HG03520 (cell line): Measurements from ENCODE around the gene CHST8.

Source experiments
- ATAC-seq: cut with Tn5 transposase; IDR thresholded peaks from one replicate; pipeline ENCODE4 v1.9.1; 2021; ENCODE audit warnings: mild to moderate bottlenecking, moderate library complexity; ENCODE audit not compliant: unreplicated experiment

CHST8 gene

GRCh38 chr19:33784432-33784831 is 162.7 kb downstream of the CHST8 start:
- ATAC-seq = no peak

GRCh38 chr19:33785795-33786194 is 164.0 kb downstream of the CHST8 start:
- no peak for ATAC-seq

- no peak for ATAC-seq
Observed at GRCh38 chr19:33788676-33789075, 166.9 kb downstream of the CHST8 start.

GRCh38 chr19:33789344-33789743 is 167.6 kb downstream of the CHST8 start:
- ATAC-seq = no peak

DNA sequence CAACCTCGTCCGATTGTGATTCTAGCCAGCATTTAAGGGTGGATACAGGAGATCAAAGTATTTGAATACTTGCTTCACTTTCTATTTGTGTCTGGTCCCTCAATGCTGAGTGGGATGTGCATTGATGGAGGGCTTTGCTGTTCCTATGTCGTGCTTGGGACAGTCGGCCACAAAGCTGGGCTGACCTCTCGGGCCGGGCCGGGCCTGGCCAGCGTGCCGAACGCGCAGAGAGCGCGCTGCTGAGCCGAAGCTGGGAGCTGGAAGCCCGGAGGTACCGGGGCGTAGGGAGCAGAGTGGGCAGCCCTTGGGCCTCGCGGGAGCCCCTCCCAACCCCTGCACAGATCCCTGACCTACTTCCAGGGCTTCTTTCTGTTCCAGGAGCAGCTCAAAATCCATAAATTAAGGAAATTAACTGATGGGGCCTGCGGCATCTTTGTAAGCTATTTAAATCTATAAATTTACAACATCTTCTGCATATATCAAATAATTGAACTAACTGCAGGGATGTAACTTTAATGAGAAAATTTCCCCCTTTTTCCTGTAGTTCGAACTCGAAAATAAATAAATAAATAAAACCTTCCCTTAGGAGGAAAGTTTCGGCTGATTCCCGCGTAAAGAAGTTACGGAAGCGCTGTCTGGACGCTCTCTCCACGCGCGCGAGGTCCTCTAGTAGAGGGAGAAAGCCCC is 173.1 kb downstream of the CHST8 start:
- no peak for ATAC-seq

GRCh38 chr19:33795370-33796163 is 173.8 kb downstream of the CHST8 start:
- no peak for ATAC-seq

GRCh38 chr19:33796164-33796875 is 174.6 kb downstream of the CHST8 start, which contains the start of gene KCTD15:
TSS of gene KCTD15 (plus strand) at chr19:33796870. CDS start at chr19:33800455, 3,585 bp downstream.
- no peak for ATAC-seq

DNA sequence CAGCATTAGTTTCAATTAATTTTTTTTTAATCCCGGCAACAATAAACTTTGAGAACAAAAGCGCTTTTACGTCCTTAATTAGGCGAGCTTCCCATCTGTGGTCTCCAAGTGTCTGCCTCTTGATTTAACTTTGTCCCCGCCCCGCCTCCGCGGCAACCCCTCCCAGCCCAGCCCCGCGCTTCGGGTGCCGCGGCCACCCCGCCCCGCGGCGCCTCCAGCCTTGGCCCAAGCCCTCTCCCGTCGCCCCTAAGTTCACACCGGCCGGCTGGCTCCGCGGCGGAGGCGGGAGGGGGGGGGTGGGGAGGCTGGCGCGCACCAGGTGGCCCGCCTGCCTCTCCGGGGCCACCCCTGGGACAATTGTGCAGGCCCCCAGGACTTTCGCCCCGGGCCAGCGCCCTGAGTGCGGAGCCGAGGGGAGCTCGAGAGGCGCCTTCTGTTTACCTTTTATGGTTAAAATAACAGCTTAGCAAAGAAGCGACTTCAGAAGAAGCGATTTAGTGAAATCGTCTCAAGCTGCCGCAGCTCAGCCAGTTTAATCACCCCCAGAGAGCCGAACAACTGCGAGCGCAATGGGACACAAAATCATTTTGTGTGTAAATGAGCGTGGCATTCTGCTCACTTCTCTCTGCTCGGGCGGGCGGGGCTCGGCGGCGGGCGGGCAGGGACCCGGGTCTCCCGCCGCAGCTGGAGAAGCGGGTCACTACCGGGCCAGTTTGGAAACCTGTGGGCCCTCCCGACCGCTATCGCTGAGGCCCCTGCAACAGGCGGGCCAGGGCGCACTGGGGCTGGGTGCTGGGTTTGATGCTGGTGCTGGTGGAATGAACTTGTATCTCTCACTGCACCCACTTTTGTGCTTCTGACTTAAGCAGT is 176.3 kb downstream of the CHST8 start:
- no peak for ATAC-seq

- no peak for ATAC-seq
Observed at GRCh38 chr19:33798681-33799111, 176.9 kb downstream of the CHST8 start.

DNA sequence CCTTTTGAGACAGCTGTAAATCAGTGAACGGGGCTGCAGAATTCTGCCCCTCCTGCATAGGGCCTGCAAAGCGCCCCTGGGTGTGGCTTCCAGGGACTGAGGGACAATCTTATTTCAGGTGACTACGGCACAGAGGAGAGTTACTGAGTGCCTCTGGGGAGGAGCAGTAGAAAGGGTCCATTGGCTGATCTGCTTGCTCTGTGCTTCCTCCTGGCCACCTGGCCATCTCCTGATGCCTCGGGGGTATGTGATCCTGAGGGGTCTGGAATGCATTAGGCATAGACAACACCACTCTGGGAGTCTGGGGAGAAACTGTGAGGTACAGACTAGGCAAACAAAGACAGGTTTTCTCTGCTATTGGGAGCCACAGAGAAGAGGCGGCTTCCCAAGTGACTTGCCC is 177.7 kb downstream of the CHST8 start:
- ATAC-seq = no peak

DNA sequence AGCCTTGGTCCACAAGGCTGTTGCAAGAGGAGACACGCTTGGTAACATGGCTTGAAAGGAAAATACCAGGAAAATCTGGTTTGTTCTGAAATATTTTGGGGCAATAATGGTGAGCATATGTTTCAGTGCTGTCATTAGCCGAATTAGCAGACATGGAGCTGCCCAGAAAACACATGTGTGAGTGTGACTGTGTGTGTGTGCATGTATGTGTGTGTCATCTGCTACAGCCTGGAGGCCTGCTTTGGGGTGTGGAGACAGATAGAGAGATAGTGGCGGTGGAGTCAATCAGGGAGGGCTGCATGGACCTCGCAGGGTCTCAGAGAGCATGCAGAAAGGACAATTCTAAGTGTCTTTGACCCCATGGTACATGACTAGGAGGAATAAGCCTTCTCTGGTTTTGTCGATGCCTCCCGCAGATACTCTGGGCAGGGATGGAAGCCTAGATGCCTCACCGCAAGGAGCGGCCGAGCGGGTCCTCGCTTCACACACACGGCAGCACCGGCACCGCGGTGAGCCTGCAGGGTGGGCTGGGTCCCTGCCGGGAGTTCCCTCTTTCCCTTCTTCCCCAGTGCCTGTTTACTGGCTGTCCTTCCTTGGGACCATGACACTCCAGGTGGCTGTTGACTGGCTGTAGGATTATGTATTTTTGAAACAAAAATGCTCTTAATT is 178.4 kb downstream of the CHST8 start:
- no peak for ATAC-seq

DNA sequence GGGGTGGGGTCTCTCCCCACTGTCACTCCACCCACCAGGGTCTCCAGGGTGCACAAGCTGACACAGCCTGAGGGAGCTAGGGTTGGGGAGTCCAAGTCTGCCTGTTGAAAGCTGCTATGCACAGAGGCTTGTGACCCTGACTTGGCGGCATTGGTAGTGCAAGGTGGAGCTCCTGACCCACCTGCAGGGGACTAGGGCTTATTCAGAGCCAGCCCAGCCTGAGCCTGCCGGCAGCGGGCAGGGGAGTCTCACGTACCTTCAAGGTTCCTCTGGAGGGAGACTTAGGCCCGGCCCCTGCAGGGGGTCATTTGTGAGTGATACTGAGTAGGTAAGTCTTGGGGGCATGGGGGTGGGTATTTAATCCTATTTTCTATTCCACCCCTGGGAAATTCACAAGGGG is 179.7 kb downstream of the CHST8 start:
- ATAC-seq = no peak

DNA sequence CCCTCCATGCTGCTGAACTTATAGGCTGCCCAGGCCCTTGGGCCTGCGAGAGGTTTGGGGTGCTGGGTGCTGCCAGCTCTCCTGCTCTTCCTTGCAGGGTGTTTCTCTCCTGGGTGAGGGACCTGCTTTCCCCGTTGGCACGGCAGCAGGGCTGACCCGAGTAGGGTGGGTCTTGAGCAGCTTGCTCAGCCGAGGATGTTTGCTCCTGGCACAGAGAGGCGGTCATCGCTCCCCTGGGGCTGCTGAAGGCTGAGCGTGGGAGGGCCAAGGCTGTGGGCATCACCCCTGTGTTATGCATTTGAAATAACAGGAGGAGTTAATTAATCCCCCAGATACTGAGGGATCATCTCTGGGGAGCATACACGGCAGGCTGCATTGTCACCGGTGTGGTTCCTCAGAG is 180.2 kb downstream of the CHST8 start:
- no peak for ATAC-seq

- no peak for ATAC-seq
Observed at GRCh38 chr19:33802801-33803200, 181.0 kb downstream of the CHST8 start.

- ATAC-seq = no peak
Observed at GRCh38 chr19:33803383-33803782, 181.6 kb downstream of the CHST8 start.

GRCh38 chr19:33804021-33804799 is 182.5 kb downstream of the CHST8 start:
- ATAC-seq = no peak

DNA sequence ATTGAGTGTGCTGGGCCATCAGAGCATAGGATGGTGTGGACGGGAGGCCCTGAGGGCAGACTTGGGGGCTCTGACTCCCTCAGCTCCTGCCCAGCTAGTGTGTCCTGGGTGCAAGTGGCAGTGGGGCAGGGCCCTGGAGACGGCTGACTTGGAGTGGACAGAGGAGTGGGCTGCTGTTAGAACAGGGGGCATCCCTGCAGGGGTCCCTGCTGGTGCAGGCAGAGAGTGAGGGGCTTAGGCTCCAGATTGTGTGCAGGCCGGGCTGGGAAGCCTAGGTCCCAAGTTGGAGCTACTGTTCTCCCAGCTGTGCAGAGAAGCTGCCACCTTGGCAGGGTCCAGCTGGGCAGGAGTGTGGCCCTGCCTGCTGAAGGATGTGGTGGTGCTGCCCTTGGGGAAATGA is 183.6 kb downstream of the CHST8 start:
- no peak for ATAC-seq

GRCh38 chr19:33805840-33806433 is 184.2 kb downstream of the CHST8 start:
- no peak for ATAC-seq

DNA sequence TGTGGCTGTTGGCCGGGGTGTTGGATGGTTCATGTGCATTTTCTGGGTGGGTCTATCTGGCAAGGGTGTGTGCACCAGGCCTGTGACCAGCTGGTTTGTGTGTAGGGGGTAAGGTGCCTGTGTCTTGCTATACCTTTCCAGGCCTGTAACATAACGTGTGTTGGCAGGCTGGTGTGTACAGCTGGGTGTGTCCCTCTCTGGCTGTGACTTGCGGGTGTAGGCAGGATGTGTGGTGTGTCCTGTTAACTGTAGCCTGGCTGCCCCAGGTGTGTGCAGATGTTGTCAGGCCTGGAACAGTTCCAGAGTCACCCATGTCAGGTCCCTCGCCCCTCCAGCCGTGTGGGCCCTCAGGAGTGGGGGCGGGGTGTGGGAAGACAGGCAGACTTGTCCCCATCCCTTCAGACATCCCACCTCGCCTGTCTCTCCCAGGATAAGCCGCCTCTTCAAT is 184.7 kb downstream of the CHST8 start:
- no peak for ATAC-seq
